ENCODE data around the gene DHRS13.

GRCh38 chr17:28926786-28927185 lies 23.9 kb upstream of the DHRS13 start:
- TF ChIP-seq CTCF (conservative IDR thresholded peaks at IDR 0.05 in 1 of 2, IDR thresholded peaks at IDR 0.05 in 1 of 2; ENCODE audit: low read depth in 1 of 2, low read length in 2 of 2) = no peak
- TF ChIP-seq EZH2 (IDR thresholded peaks at IDR 0.05; ENCODE audit: low read length, missing control alignments) = no peak

Measured in fibroblast of lung (primary cell).